Right atrium auricular region (tissue), 2 donors: ENCODE data around the gene C20orf96. TPM values are rescaled to one million over a fixed set of nuclear protein-coding genes. Genes with fewer than 3 reads are reported as not detected.
"Not testable (repeated sequence)": the region's sequence is repeated elsewhere in the genome, so short reads cannot be mapped to it uniquely, and the experiment has no call there.

ENCODE experiments used
- DNase-seq: peaks from one replicate; pipeline ENCODE4 v3.0.0-alpha.2; 2019; ENCODE audit warnings: low spot score
- H3K27ac ChIP-seq, 2 donors: fragments of 200-600 bp; sonication (generic); 1 replicate in 1 of 2; 2 replicates in 1 of 2; pipeline ENCODE4 v1.5.1; 2016 to 2019
- H3K27me3 ChIP-seq, 2 donors: fragments of 200-600 bp; sonication (generic); one replicate each; pipeline versions ENCODE4 v1.5.1 to v1.6.0; 2017 to 2019
- H3K36me3 ChIP-seq: fragments of 200-600 bp; sonication (generic); one replicate; pipeline ENCODE4 v1.5.1; 2016
- H3K4me1 ChIP-seq, 2 donors: fragments of 200-600 bp; sonication (generic); one replicate each; pipeline versions ENCODE4 v1.5.1 to v1.6.0; 2017 to 2019
- H3K4me3 ChIP-seq, 2 donors: fragments of 200-600 bp; sonication (generic); 1 replicate in 1 of 2; 2 replicates in 1 of 2; pipeline ENCODE4 v1.5.1; 2017 to 2019; ENCODE audit warnings: mild to moderate bottlenecking in 1 of 2, moderate library complexity in 1 of 2
- H3K9me3 ChIP-seq, 2 donors: fragments of 200-600 bp; sonication (generic); one replicate each; pipeline ENCODE4 v1.5.1; 2019
- total RNA-seq, 2 donors: library from RNA; depleted of rRNA; stranded (reverse); fragments of >200 nt; gene quantifications; one replicate each; pipeline ENCODE4 v1.1.0, GENCODE V29; 2016
- TF ChIP-seq, protein P1 (sequence below), 2 donors: fragments of 200-600 bp; sonication (generic); IDR thresholded peaks; one replicate each; pipeline ENCODE4 v1.5.1; 2019; ENCODE audit warnings: antibody characterized with exemption in 2 of 2

The C20orf96 gene
- total RNA-seq, 2 donors from 2014 or later: 2.4 to 3.4 TPM

DNA sequence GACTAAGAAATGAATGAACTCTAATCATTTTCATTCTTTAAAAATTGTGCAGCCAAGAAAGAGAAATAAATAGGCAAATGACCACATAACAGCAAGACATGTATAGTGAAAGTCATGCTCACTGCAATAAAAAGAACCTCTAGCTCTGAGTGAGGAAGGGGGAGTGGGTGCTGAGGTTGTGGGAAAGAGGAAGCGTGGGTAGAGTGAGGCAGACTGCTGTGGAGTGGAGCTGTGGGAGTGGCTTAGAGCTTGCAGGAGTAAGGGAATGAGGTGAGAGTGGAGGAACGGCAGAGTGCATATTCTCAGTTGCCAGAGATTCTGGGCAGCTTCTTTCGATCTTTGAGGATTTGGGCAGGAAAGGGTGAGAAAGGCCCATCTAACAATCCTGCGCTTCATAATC, 53.1 kb downstream of the C20orf96 start:
- Histone ChIP-seq H3K4me1 (no peaks in the 10 kb centered on the region), H3K36me3 (no peaks in the 10 kb centered on the region), H3K9me3 (no peaks in the 10 kb centered on the region), H3K4me3 (no peak overlapping the region), H3K27me3 (no peaks in the 10 kb centered on the region), H3K27ac (no peak overlapping the region)
- DNase-seq: no peak
- TF ChIP-seq, protein P1, sequence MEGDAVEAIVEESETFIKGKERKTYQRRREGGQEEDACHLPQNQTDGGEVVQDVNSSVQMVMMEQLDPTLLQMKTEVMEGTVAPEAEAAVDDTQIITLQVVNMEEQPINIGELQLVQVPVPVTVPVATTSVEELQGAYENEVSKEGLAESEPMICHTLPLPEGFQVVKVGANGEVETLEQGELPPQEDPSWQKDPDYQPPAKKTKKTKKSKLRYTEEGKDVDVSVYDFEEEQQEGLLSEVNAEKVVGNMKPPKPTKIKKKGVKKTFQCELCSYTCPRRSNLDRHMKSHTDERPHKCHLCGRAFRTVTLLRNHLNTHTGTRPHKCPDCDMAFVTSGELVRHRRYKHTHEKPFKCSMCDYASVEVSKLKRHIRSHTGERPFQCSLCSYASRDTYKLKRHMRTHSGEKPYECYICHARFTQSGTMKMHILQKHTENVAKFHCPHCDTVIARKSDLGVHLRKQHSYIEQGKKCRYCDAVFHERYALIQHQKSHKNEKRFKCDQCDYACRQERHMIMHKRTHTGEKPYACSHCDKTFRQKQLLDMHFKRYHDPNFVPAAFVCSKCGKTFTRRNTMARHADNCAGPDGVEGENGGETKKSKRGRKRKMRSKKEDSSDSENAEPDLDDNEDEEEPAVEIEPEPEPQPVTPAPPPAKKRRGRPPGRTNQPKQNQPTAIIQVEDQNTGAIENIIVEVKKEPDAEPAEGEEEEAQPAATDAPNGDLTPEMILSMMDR (IDR thresholded peaks at IDR 0.05): no peak

DNA sequence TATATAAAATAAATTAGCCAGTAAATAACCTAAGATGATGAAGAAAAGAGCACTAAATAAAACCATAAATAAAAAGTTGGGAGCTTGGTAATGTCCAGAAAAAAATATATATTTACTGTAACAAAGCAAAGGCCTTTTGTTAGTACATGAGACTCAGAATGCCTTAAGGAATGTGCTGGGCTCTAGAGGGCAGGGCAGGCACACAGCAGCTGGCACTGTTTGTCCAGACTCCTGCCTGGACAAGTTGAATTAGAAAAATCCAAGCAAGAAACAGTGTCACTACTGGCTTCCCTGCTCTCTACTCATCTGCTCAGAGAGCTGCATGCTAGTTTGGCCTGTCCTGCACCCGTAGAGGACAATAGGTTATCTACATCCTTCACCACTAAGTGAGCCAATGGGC, 54.7 kb downstream of the C20orf96 start:
- Histone ChIP-seq H3K4me1 (no peaks in the 10 kb centered on the region), H3K27me3 (no peaks in the 10 kb centered on the region), H3K9me3 (no peaks in the 10 kb centered on the region), H3K36me3 (no peaks in the 10 kb centered on the region), H3K4me3 (no peak overlapping the region), H3K27ac (no peak overlapping the region)
- no peak for DNase-seq
- TF ChIP-seq, protein P1 (IDR thresholded peaks at IDR 0.05): peak in 1 of 2 donors; percentile 47

DNA sequence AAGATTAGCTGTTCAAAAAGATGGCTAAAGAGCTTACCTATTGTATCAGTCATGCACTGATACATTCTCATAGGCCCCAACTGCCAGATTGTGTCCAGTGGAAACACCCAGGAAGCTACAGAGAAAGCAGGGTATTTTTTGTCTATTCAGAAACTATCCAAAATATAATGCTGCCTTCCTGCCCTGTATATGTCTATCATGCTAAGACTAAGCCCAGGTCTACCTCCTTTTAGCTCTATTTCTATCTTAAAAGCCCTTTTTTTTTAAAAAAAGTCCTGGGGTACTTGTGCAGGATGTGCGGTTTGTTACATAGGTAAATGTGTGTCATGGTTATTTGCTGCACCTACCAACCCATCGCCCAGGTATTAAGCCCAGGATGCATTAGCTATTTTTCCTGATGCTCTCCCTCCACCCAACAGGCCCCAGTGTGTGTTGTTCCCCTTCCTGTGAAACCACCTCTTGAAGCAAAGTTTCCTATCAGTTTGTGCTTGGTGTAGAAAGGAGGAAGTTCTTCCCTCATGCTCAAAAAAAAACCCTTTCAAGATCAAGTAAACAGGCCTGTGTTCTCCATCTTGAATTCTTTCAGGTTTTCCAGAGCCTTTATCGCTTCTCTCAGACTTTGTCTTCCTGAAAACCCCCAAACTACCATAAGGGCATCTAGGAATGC, 63.0 kb downstream of the C20orf96 start:
- Histone ChIP-seq H3K9me3 (no peaks in the 10 kb centered on the region), H3K4me3 (no peak overlapping the region), H3K27me3 (no peaks in the 10 kb centered on the region), H3K27ac (no peak overlapping the region), H3K4me1 (no peaks in the 10 kb centered on the region), H3K36me3 (no peaks in the 10 kb centered on the region)
- TF ChIP-seq, protein P1 (IDR thresholded peaks at IDR 0.05): no peak
- DNase-seq: no peak

DNA sequence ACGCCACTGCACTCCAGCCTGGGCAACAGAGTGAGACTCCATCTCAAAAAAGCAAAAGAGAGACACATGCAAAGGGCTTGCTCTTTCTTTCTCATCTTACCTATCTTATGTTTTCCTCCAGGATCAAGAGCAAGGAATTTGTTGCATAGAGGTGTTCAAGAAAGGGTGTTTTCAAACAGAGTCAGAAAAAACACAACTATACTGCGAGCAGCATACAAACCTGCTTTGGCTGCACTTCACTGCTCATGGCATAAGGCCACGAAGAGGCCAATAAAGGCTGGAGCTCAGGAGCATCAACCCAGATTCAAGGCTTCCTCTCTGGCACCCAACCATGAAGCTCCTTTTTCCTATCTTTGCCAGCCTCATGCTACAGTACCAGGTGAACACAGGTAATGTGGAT, 63.6 kb downstream of the C20orf96 start, which contains the start of gene DEFB129:
TSS of gene DEFB129 (plus strand) at position 301 of the 400 bp plus-strand sequence. CDS start at position 332, 31 bp downstream.
- H3K4me3 ChIP-seq: no peak within 1 kb of the TSS
- H3K9me3 ChIP-seq: no peaks in the 10 kb centered on the region
- no peak within 1 kb of the TSS for H3K27ac ChIP-seq
- no peaks in the 10 kb centered on the region for H3K27me3 ChIP-seq
- H3K36me3 ChIP-seq: no peaks in the 10 kb centered on the region
- DNase-seq: no peak
- TF ChIP-seq, protein P1 (IDR thresholded peaks at IDR 0.05): no peak
- no peaks in the 10 kb centered on the region for H3K4me1 ChIP-seq

DNA sequence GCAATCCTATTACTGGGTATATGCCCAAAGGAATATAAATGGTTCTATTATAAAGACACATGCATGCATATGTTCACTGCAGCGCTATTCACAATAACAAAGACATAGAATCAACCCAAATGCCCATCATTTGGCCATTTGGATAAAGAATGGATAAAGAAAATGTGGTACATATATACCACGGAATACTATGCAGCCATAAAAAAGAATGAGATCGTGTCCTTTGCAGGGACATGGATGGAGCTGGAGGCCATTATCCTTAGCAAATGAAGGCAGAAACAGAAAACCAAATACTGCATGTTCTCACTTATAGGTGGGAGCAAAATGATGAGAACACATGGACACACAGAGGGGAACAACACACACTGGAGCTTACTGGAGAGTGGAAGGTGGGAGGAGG, 64.7 kb downstream of the C20orf96 start:
- not testable (repeated sequence) for H3K9me3 ChIP-seq, DNase-seq, H3K27me3 ChIP-seq, H3K4me3 ChIP-seq, H3K4me1 ChIP-seq, H3K36me3 ChIP-seq, H3K27ac ChIP-seq

DNA sequence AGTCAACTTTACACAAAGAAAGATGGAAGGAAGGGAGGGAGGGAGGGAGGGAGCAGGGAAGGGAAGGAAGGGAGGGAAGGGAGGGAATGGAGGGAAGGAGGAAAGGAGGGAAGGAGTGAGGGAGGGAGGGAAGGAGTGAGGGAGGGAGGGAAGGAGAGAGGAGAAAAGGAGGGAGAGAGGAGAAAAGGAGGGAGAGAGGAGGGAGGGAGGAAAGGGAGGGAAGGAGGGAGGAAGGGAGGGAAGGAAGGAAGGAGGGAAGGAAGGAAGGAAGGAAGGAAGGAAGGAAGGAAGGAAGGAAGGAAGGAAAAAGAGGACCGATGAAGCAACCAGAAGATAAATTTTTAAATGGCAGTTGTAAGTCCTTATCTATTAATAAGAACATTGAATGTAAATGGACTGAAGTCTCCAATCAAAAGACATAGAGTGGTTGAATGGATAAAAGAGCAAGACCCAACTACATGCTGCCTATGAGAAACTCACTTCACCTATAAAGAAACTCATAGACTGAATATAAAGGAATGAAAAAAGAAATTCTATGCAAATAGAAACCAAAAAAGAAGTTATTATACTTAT, 69.2 kb downstream of the C20orf96 start:
- no peaks in the 10 kb centered on the region for H3K4me1 ChIP-seq
- no peaks in the 10 kb centered on the region for H3K36me3 ChIP-seq
- TF ChIP-seq, protein P1 (IDR thresholded peaks at IDR 0.05): no peak
- no peak for DNase-seq
- H3K9me3 ChIP-seq: no peaks in the 10 kb centered on the region
- H3K27ac ChIP-seq: no peak overlapping the region
- H3K27me3 ChIP-seq: no peaks in the 10 kb centered on the region
- no peak overlapping the region for H3K4me3 ChIP-seq

Other genes with a start within 250 kb of the C20orf96 start
- not detected for gene DEFB125, start 203.1 kb downstream of the C20orf96 start, total RNA-seq
- not detected for gene DEFB126, start 148.2 kb downstream of the C20orf96 start, total RNA-seq
- not detected for gene DEFB127, start 133.3 kb downstream of the C20orf96 start, total RNA-seq
- not detected for gene DEFB128, start 101.0 kb downstream of the C20orf96 start, total RNA-seq
- gene DEFB129, start 63.5 kb downstream of the C20orf96 start, total RNA-seq: not detected
- not detected for gene DEFB132, start 33.0 kb downstream of the C20orf96 start, total RNA-seq
- 10 to 100 TPM; 10.2 to 14.4 TPM for gene ZCCHC3, start 6.8 kb upstream of the C20orf96 start, total RNA-seq
- gene SOX12, start 34.8 kb upstream of the C20orf96 start, total RNA-seq: 1 to 10 TPM; 5.3 TPM
- gene NRSN2, start 56.4 kb upstream of the C20orf96 start, total RNA-seq: 10 to 100 TPM; 30.6 to 30.7 TPM
- gene TRIB3, start 90.0 kb upstream of the C20orf96 start, total RNA-seq: 1 to 10 TPM in 1 of 2 donors, under 1 TPM in 1; 0.33 to 4.2 TPM
- gene RBCK1, start 117.5 kb upstream of the C20orf96 start, total RNA-seq: 10 to 100 TPM; 43.6 to 48.8 TPM
- gene TBC1D20, start 171.8 kb upstream of the C20orf96 start, total RNA-seq: 10 to 100 TPM; 24.3 to 27.0 TPM